GM23248 (cell line): ENCODE results near the gene MAP2K5. TPM values are rescaled to one million over a fixed set of nuclear protein-coding genes. Genes with fewer than 3 reads are reported as not detected.

Experiments used
- DNase-seq: peaks from one replicate; pipeline ENCODE4 v3.0.0-alpha.2; 2015
- H2AFZ ChIP-seq: fragments of 200-600 bp; sonication (generic); 2 replicates; pipeline ENCODE4 v1.6.1; 2016; ENCODE audit warnings: antibody characterized with exemption
- H3F3A ChIP-seq: fragments of 200-600 bp; sonication (generic); 2 replicates; pipeline ENCODE4 v1.6.1; 2016; ENCODE audit warnings: mild to moderate bottlenecking, antibody characterized with exemption, mixed run types; ENCODE audit not compliant: insufficient read depth
- H3K27ac ChIP-seq: fragments of 200-600 bp; sonication (generic); 2 replicates; pipeline ENCODE4 v1.5.1; 2016; ENCODE audit warnings: mild to moderate bottlenecking
- H3K27me3 ChIP-seq: fragments of 200-600 bp; sonication (generic); replicated peaks from 2 replicates; pipeline ENCODE4 v1.6.1; 2016; ENCODE audit warnings: mild to moderate bottlenecking; ENCODE audit not compliant: insufficient read depth
- H3K36me3 ChIP-seq: fragments of 200-600 bp; sonication (generic); 2 replicates; pipeline ENCODE4 v1.6.1; 2016; ENCODE audit warnings: low read depth, mild to moderate bottlenecking
- H3K4me1 ChIP-seq: fragments of 200-600 bp; sonication (generic); 2 replicates; pipeline ENCODE4 v1.6.1; 2016; ENCODE audit warnings: mild to moderate bottlenecking; ENCODE audit not compliant: insufficient read depth
- H3K4me2 ChIP-seq: fragments of 200-600 bp; sonication (generic); one replicate; pipeline ENCODE4 v1.6.1; 2016; ENCODE audit warnings: mild to moderate bottlenecking; ENCODE audit not compliant: unreplicated experiment
- H3K4me3 ChIP-seq: fragments of 200-600 bp; sonication (generic); 2 replicates; pipeline ENCODE4 v1.5.1; 2016; ENCODE audit warnings: mild to moderate bottlenecking
- H3K79me2 ChIP-seq: fragments of 200-600 bp; sonication (generic); 2 replicates; pipeline ENCODE4 v1.6.1; 2016; ENCODE audit warnings: mild to moderate bottlenecking; ENCODE audit not compliant: insufficient read depth
- H3K9ac ChIP-seq: fragments of 200-600 bp; sonication (generic); 2 replicates; pipeline ENCODE4 v1.6.1; 2016; ENCODE audit warnings: mild to moderate bottlenecking
- H3K9me2 ChIP-seq: fragments of 200-600 bp; sonication (generic); 2 replicates; pipeline ENCODE4 v1.6.1; 2016; ENCODE audit warnings: mixed run types, mild to moderate bottlenecking, moderate library complexity; ENCODE audit not compliant: insufficient read depth
- H3K9me3 ChIP-seq: fragments of 200-600 bp; sonication (generic); one replicate; pipeline ENCODE4 v1.6.1; 2017; ENCODE audit warnings: low read depth
- H4K20me1 ChIP-seq: fragments of 200-600 bp; sonication (generic); 2 replicates; pipeline ENCODE4 v1.6.0; 2016; ENCODE audit not compliant: insufficient read depth
- EZH2 ChIP-seq: fragments of 200-600 bp; sonication (generic); IDR thresholded peaks from 2 replicates; pipeline ENCODE4 v1.6.1; 2018; ENCODE audit warnings: antibody characterized with exemption, mild to moderate bottlenecking; ENCODE audit not compliant: insufficient read depth, poor library complexity, severe bottlenecking
- EZH2phosphoT487 ChIP-seq: fragments of 200-600 bp; sonication (generic); IDR thresholded peaks from 2 replicates; pipeline ENCODE4 v1.6.1; 2018; ENCODE audit warnings: antibody characterized with exemption, moderate library complexity, mild to moderate bottlenecking, low read depth; ENCODE audit not compliant: insufficient read depth
- WGBS, 2 experiments: methylation state at CpG; one replicate each; pipeline ENCODE4 v1.1.6; 2015 to 2017; ENCODE audit warnings: low lambda C conversion rate in 2 of 2, low coverage in 1 of 2; ENCODE audit errors: missing lambda C conversion rate in 2 of 2; 5-methylcytosine and 5-hydroxymethylcytosine counted together
- in situ Hi-C: fragments of 300-500 bp; cut with MboI; formaldehyde crosslinking; loops from 2 replicates; pipeline ENCODE4 v1.15.0; 2020
- polyA plus RNA-seq: library from polyadenylated mRNA; unstranded; fragments of >200 nt; fragmentation: Nextera tagmentation; extraction: Ambion mirVana; gene quantifications from 2 replicates; pipeline ENCODE4 v1.2.1, GENCODE V29; 2016
- total RNA-seq: library from RNA; depleted of rRNA; stranded (reverse); fragments of >200 nt; shearing (Covaris generic); gene quantifications from 2 replicates; pipeline ENCODE4 v1.2.3, GENCODE V29; 2014

The MAP2K5 gene
- total and polyA plus RNA-seq, 2 experiments from 2014 or later: 2.8 to 15.0 TPM

DNA sequence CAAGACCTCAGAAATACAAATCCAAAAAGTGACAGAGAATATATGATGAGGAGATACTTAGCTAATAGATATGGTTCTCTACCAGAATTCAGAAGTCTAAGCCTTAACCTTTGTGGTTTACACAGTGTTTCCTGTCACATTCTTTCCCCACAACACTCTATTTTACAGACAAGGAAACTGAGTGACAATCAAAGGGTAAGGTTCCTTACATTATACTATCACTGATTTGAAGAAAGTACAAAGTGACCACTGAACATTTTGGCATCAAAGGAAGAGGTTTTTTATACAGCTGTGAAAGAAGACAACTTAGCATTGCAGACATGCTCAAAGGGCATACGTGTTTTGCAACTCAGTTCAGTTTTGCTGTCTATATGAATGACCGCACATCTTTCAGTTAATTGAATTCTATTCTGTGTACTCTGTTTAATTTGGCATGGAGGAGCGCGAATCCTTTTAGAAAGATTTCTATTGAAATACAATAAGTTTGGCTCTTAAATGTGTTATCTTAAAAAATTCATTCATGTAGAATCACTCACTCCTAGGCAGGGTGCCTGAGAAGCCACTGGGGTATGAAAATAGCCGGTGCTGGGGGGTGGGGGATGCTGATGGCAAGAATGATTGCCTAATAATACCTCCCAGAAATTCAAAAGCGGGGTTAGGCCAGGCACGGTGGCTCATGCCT is 216.3 kb downstream of the MAP2K5 start:
- no peak for TF ChIP-seq EZH2phosphoT487
- no peak for TF ChIP-seq EZH2
- no peak for DNase-seq
- H3F3A ChIP-seq: no peaks in the 10 kb centered on the region; the same call in 1 of the 2 replicates
- no peaks in the 10 kb centered on the region for H3K79me2 ChIP-seq
- in situ Hi-C loops: no loop called here
- H3K4me1 ChIP-seq: peaks cover 8% of the 10 kb centered on the region
- H3K27ac ChIP-seq: no peak overlapping the region
- no peak overlapping the region for H2AFZ ChIP-seq
- no peaks in the 10 kb centered on the region for H3K9me3 ChIP-seq
- no peak overlapping the region for H3K9ac ChIP-seq
- no peaks in the 10 kb centered on the region for H4K20me1 ChIP-seq
- H3K4me2 ChIP-seq: no peak overlapping the region
- 93 to 94% methylated on average over 7 of the region's 7 CpGs for WGBS, 2 experiments
- no peaks in the 10 kb centered on the region for H3K36me3 ChIP-seq
- H3K9me2 ChIP-seq: no peaks in the 10 kb centered on the region
- no peaks in the 10 kb centered on the region for H3K27me3 ChIP-seq
- no peak overlapping the region for H3K4me3 ChIP-seq

DNA sequence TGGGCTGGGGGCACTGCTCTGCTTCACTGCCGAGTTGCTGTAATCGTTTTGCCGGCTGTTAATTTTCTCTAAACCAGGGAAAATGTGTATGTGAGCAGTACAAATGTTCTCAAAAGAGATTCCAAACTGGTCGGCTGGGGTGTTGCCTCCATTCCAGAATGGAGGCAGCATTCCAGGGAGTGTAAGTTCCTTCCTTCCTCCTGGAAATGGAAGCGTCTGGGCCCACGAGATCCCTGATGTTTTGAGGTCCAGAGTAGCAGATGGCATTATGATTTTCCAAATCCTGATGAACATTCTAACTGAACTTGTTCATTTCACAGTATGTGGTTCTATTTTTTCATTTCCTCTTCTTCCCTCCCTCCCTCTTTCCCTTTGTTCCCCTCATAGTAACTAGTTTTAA is 218.4 kb downstream of the MAP2K5 start:
- TF ChIP-seq EZH2phosphoT487: no peak
- no peak for TF ChIP-seq EZH2
- Histone ChIP-seq H3K9me2 (no peaks in the 10 kb centered on the region), H2AFZ (no peak overlapping the region), H3F3A (no peaks in the 10 kb centered on the region; the same call in 1 of the 2 replicates), H4K20me1 (no peaks in the 10 kb centered on the region), H3K4me2 (no peak overlapping the region), H3K79me2 (no peaks in the 10 kb centered on the region), H3K9ac (no peak overlapping the region), H3K4me3 (no peak overlapping the region), H3K27ac (no peak overlapping the region), H3K36me3 (no peaks in the 10 kb centered on the region), H3K9me3 (no peaks in the 10 kb centered on the region), H3K27me3 (no peaks in the 10 kb centered on the region), H3K4me1 (peaks cover 8% of the 10 kb centered on the region)
- DNase-seq: no peak
- 40 to 47% methylated on average over 6 of the region's 6 CpGs for WGBS, 2 experiments
- in situ Hi-C loops: no loop called here

DNA sequence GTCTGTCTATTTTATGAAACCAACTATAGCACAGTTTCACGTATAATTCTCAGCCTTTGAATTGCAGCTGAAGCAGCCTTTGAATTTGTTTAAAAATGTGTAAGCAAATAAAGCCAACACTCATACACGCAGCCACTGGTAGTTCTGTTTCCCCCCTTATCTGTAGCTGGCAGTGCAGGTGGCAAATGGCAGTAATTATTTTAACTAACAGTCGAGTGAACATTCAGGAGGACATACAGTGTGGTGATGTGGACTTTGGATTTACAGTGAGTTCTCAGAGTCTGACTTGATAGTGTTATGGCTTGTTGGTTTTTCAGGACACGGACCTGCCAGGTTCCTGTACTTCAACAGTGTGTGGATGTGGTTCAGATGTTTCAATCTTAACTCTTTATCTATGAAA is 218.8 kb downstream of the MAP2K5 start:
- no peak for DNase-seq
- WGBS, 2 experiments: 78 to 85% methylated on average over 4 of the region's 4 CpGs
- no peaks in the 10 kb centered on the region for H3K9me2 ChIP-seq
- peaks cover 8% of the 10 kb centered on the region for H3K4me1 ChIP-seq
- H3K4me2 ChIP-seq: no peak overlapping the region
- H3K27ac ChIP-seq: no peak overlapping the region
- no peaks in the 10 kb centered on the region for H4K20me1 ChIP-seq
- no peak overlapping the region for H3K4me3 ChIP-seq
- no peaks in the 10 kb centered on the region for H3K27me3 ChIP-seq
- H3K79me2 ChIP-seq: no peaks in the 10 kb centered on the region
- TF ChIP-seq EZH2phosphoT487 (no peak), EZH2 (no peak)
- H2AFZ ChIP-seq: no peak overlapping the region
- H3K9me3 ChIP-seq: no peaks in the 10 kb centered on the region
- H3F3A ChIP-seq: no peaks in the 10 kb centered on the region; the same call in 1 of the 2 replicates
- H3K9ac ChIP-seq: no peak overlapping the region
- in situ Hi-C loops: no loop called here
- H3K36me3 ChIP-seq: no peaks in the 10 kb centered on the region

DNA sequence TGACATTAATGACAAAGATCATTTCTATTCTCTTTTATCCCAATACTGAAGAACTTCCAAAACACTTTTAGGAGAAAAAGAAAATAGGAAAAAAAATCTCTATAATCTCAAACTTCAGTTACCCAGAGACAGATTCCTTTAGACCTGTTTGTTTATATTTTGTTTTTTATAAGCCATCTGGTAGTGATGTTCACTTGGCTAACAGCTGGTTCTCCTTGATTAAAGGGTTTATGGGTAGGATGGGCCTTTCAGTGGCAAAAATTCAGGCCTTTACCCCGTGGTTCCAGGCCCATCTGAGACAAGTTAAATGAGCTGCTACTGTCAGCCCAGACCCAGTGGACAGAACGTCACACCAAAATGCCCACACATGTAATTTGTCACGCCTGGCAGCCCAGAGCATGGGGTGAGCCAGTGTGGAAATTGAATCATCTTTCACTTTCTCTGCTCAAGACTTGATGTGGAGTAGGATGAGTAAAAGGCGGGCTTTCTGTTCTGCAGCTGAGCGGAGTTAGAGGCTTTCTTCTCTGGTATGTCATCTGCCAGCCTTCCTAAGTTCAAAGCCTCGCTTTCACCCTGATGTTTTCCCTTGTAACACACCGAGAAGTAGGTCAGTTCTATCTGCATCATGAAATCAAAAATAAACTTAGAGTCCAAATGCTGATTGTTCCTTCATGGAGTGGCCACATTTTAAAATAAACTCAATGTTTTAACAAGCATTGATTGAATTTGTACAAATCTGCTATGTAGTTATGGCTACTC is 220.3 kb downstream of the MAP2K5 start:
- Histone ChIP-seq H4K20me1 (no peaks in the 10 kb centered on the region), H3F3A (no peaks in the 10 kb centered on the region; the same call in 1 of the 2 replicates), H3K9me3 (no peaks in the 10 kb centered on the region), H3K4me2 (peak overlapping the region; percentile 3), H3K36me3 (no peaks in the 10 kb centered on the region), H2AFZ (no peak overlapping the region), H3K4me3 (no peak overlapping the region), H3K4me1 (peaks cover 8% of the 10 kb centered on the region), H3K27me3 (no peaks in the 10 kb centered on the region), H3K9me2 (no peaks in the 10 kb centered on the region), H3K79me2 (no peaks in the 10 kb centered on the region), H3K27ac (peak overlapping the region; percentile 10; the same call in 1 of the 2 replicates), H3K9ac (no peak overlapping the region)
- WGBS, 2 experiments: 11 to 15% methylated on average over 7 of the region's 7 CpGs
- in situ Hi-C loops: no loop called here
- TF ChIP-seq EZH2phosphoT487: no peak
- no peak for TF ChIP-seq EZH2
- DNase-seq: peak; percentile 76
